Suppressor macrophage treated with lipopolysaccharide for 1 hour (primary cell): ENCODE results near the gene ESPNL.

Source experiments
- DNase-seq, 3 donors: peaks; one replicate each; pipeline ENCODE4 v3.0.0-alpha.2; 2020 to 2022

Gene ESPNL

GRCh38 chr2:238174291-238174690, 74.2 kb downstream of the ESPNL start:
- no peak for DNase-seq

- no peak for DNase-seq
Observed at GRCh38 chr2:238174701-238175100, 74.6 kb downstream of the ESPNL start.

GRCh38 chr2:238176613-238177012, 76.5 kb downstream of the ESPNL start:
- no peak for DNase-seq

- no peak for DNase-seq
Observed at GRCh38 chr2:238180554-238180953, 80.4 kb downstream of the ESPNL start.

GRCh38 chr2:238182362-238182761, 82.2 kb downstream of the ESPNL start:
- no peak for DNase-seq
